H4 (cell line): ENCODE measurements around the gene USP4. TPM values are rescaled to one million over a fixed set of nuclear protein-coding genes. Genes with fewer than 3 reads are reported as not detected.
"Not testable (repeated sequence)": the region's sequence is repeated elsewhere in the genome, so short reads cannot be mapped to it uniquely, and the experiment has no call there.

Source experiments
- DNase-seq: peaks from one replicate; pipeline ENCODE4 v3.0.0-alpha.2; 2015; ENCODE audit warnings: low spot score
- total RNA-seq: library from RNA; depleted of rRNA; stranded (reverse); fragments of >200 nt; shearing (Covaris generic); gene quantifications from 2 replicates; pipeline ENCODE4 v1.2.3, GENCODE V29; 2014; rRNA removed

Gene USP4
- total RNA-seq, 1 experiment from 2014 or later = 2.7 TPM

- DNase-seq = no peak
These were observed 91.0 kb downstream of the USP4 start for GRCh38 chr3:49248840-49249227.

GRCh38 chr3:49244581-49245205, 95.2 kb downstream of the USP4 start:
- peak; percentile 24 for DNase-seq

GRCh38 chr3:49240091-49240490, 99.8 kb downstream of the USP4 start:
- DNase-seq = not testable (repeated sequence)

GRCh38 chr3:49238274-49239127, 101.4 kb downstream of the USP4 start:
- DNase-seq = no peak

GRCh38 chr3:49237344-49237743, 102.5 kb downstream of the USP4 start:
- DNase-seq = no peak

GRCh38 chr3:49236226-49236625, 103.6 kb downstream of the USP4 start:
- DNase-seq = no peak

- not testable (repeated sequence) for DNase-seq
These were observed 111.0 kb downstream of the USP4 start for GRCh38 chr3:49228817-49229216.

Other genes with a start within 250 kb of the USP4 start
- 36.3 and 47.4 TPM in 2 replicates for gene QRICH1, start 246.0 kb downstream of the USP4 start, total RNA-seq
- gene QARS1, start 235.3 kb downstream of the USP4 start, total RNA-seq = 139 and 150 TPM in 2 replicates
- 18.4 and 18.5 TPM in 2 replicates for gene USP19, start 219.2 kb downstream of the USP4 start, total RNA-seq
- 40.7 and 43.8 TPM in 2 replicates for gene LAMB2, start 207.0 kb downstream of the USP4 start, total RNA-seq
- gene CCDC71, start 173.7 kb downstream of the USP4 start, total RNA-seq = 24.1 and 25.4 TPM in 2 replicates
- 2.0 and 2.5 TPM in 2 replicates for gene KLHDC8B, start 168.5 kb downstream of the USP4 start, total RNA-seq
- gene C3orf62, start 62.8 kb downstream of the USP4 start, total RNA-seq = 0.16 and 0.97 TPM in 2 replicates
- 187 and 194 TPM in 2 replicates for gene GPX1, start 18.3 kb upstream of the USP4 start, total RNA-seq
- 283 and 305 TPM in 2 replicates for gene RHOA, start 71.9 kb upstream of the USP4 start, total RNA-seq
- gene TCTA, start 72.4 kb upstream of the USP4 start, total RNA-seq = 23.8 and 27.6 TPM in 2 replicates
- 1.2 TPM in 1 of 2 replicates, not detected in the other for gene AMT, start 82.4 kb upstream of the USP4 start, total RNA-seq
- 1.1 and 1.3 TPM in 2 replicates for gene NICN1, start 89.3 kb upstream of the USP4 start, total RNA-seq
- gene DAG1, start 130.2 kb upstream of the USP4 start, total RNA-seq = 30.8 and 32.4 TPM in 2 replicates
- 0.04 and 0.16 TPM in 2 replicates for gene BSN, start 214.4 kb upstream of the USP4 start, total RNA-seq